HG02571 (cell line): Measurements from ENCODE around the gene CYP3A4.
"Not testable (repeated sequence)": the region's sequence is repeated elsewhere in the genome, so short reads cannot be mapped to it uniquely, and the experiment has no call there.

Source experiments
- ATAC-seq: cut with Tn5 transposase; IDR thresholded peaks from one replicate; pipeline ENCODE4 v1.9.1; 2021; ENCODE audit warnings: mild to moderate bottlenecking, moderate library complexity; ENCODE audit not compliant: unreplicated experiment

The CYP3A4 gene

GRCh38 chr7:99793443-99793842 is 9.5 kb upstream of the CYP3A4 start:
- ATAC-seq = no peak

- ATAC-seq = no peak
These were observed 9.0 kb upstream of the CYP3A4 start for GRCh38 chr7:99792967-99793366.

- no peak for ATAC-seq
These were observed 7.8 kb upstream of the CYP3A4 start for GRCh38 chr7:99791667-99792369.

GRCh38 chr7:99791021-99791420 is 7.0 kb upstream of the CYP3A4 start:
- ATAC-seq = no peak

GRCh38 chr7:99790407-99790806 is 6.4 kb upstream of the CYP3A4 start:
- ATAC-seq = no peak

- no peak for ATAC-seq
These were observed 5.6 kb upstream of the CYP3A4 start for GRCh38 chr7:99789441-99790070.

- no peak for ATAC-seq
These were observed 4.6 kb upstream of the CYP3A4 start for GRCh38 chr7:99788554-99788953.

GRCh38 chr7:99786726-99787335 is 2.8 kb upstream of the CYP3A4 start:
- ATAC-seq = no peak

GRCh38 chr7:99785654-99786053 is 1.7 kb upstream of the CYP3A4 start:
- ATAC-seq = not testable (repeated sequence)

- no peak for ATAC-seq
These were observed 1.7 kb downstream of the CYP3A4 start for GRCh38 chr7:99782012-99782953.

- ATAC-seq = no peak
These were observed 3.4 kb downstream of the CYP3A4 start for GRCh38 chr7:99780588-99780987.

- no peak for ATAC-seq
These were observed 4.0 kb downstream of the CYP3A4 start for GRCh38 chr7:99779949-99780348.

- ATAC-seq = no peak
These were observed 5.1 kb downstream of the CYP3A4 start for GRCh38 chr7:99778880-99779279.

GRCh38 chr7:99773395-99773794 is 10.6 kb downstream of the CYP3A4 start:
- not testable (repeated sequence) for ATAC-seq

- ATAC-seq = no peak
These were observed 11.4 kb downstream of the CYP3A4 start for GRCh38 chr7:99772565-99772964.

GRCh38 chr7:99769494-99769893 is 14.5 kb downstream of the CYP3A4 start:
- ATAC-seq = not testable (repeated sequence)

GRCh38 chr7:99768471-99768870 is 15.5 kb downstream of the CYP3A4 start:
- ATAC-seq = no peak

- peak; percentile 79 for ATAC-seq
These were observed 16.3 kb downstream of the CYP3A4 start for GRCh38 chr7:99767662-99768061.

- no peak for ATAC-seq
These were observed 17.4 kb downstream of the CYP3A4 start for GRCh38 chr7:99766484-99767099.

GRCh38 chr7:99764478-99764877 is 19.5 kb downstream of the CYP3A4 start:
- ATAC-seq = no peak
